ENCODE measurements around the gene PDE3B. TPM values are rescaled to one million over a fixed set of nuclear protein-coding genes. Genes with fewer than 3 reads are reported as not detected.
"Not testable (repeated sequence)": the region's sequence is repeated elsewhere in the genome, so short reads cannot be mapped to it uniquely, and the experiment has no call there.

Gene PDE3B
- total RNA-seq, 1 donor: 0.43 TPM

DNA sequence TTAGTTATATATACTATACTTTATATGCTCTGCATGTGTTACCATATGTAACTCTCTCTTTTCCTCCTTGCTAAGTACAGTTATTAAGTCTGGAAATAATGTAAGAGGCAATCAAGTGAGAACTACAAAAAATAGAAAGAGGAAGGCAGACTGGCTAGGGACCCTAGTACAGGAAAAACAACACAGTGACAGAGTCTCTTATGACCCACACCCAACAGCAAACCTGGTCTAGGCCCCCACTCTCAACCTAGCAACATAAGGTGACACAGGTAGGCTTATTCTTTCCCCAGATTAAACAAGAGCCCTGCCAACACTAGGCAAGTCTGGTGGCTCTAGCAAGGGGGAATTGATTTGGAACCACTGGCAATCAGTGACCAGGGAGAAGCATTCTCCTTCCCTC lies 132.3 kb downstream of the PDE3B start:
- no peak overlapping the region for H3K4me3 ChIP-seq (ENCODE audit: low read depth, low read length)
- TF ChIP-seq, protein P1, sequence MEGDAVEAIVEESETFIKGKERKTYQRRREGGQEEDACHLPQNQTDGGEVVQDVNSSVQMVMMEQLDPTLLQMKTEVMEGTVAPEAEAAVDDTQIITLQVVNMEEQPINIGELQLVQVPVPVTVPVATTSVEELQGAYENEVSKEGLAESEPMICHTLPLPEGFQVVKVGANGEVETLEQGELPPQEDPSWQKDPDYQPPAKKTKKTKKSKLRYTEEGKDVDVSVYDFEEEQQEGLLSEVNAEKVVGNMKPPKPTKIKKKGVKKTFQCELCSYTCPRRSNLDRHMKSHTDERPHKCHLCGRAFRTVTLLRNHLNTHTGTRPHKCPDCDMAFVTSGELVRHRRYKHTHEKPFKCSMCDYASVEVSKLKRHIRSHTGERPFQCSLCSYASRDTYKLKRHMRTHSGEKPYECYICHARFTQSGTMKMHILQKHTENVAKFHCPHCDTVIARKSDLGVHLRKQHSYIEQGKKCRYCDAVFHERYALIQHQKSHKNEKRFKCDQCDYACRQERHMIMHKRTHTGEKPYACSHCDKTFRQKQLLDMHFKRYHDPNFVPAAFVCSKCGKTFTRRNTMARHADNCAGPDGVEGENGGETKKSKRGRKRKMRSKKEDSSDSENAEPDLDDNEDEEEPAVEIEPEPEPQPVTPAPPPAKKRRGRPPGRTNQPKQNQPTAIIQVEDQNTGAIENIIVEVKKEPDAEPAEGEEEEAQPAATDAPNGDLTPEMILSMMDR (IDR thresholded peaks at IDR 0.05; ENCODE audit: insufficient read depth, low read depth, low read length): no peak
- no peak for DNase-seq (ENCODE audit: low read depth)

DNA sequence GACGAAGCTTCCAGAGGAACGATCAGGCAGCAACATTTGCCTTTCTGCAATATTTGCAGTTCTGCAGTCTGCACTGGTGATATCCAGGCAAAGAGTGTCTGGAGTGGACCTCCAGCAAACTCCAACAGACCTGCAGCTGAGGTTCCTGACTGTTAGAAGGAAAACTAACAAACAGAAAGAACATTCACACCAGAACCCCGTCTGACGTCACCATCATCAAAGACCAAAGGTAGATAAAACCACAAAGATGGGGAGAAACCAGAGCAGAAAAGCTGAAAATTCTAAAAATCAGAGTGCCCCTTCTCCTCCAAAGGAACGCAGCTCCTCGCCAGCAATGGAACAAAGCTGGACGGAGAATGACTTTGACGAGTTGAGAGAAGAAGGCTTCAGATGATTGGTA lies 134.9 kb downstream of the PDE3B start:
- not testable (repeated sequence) for DNase-seq (ENCODE audit: low read depth); H3K4me3 ChIP-seq (ENCODE audit: low read depth, low read length)

DNA sequence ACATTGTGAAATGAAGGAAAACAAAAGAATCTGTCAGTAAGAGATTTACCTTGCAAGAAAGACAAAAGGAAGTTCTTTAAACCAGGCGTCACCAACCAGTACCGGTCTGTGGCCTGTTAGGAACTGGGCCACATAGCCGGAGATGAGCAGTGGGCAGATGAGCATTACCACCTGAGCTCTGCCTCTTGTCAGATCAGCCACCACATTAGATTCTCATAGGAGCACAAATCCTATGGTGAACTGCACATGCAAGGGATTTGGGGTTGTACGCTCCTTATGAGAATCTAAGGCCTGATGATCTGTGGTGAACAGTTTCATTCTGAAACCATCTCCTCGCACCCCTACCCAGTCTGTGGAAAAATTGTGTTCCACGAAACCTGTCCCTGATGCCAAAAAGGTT lies 140.2 kb downstream of the PDE3B start:
- no peak overlapping the region for H3K4me3 ChIP-seq (ENCODE audit: low read depth, low read length)
- DNase-seq (ENCODE audit: low read depth): no peak
- TF ChIP-seq, protein P1 (IDR thresholded peaks at IDR 0.05; ENCODE audit: insufficient read depth, low read depth, low read length): no peak

DNA sequence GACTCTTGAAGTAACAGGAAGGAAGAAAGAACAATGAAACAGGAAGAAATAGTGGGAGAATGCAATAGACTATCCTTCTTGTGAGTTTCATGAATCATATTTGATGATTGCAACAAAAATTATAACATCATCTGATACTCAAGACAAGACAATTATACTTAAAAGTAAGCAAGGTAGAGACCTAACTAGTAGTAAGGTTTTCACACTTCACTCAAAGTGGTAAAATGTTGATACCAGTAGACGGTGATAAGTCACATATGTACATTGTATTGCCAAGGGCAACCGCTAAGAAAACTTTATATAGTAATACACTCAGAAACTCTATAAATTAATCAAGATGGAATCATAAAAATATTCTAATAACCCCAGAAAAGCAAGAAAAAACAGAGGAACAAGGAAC lies 140.6 kb downstream of the PDE3B start:
- TF ChIP-seq, protein P1 (IDR thresholded peaks at IDR 0.05; ENCODE audit: insufficient read depth, low read depth, low read length): no peak
- no peak overlapping the region for H3K4me3 ChIP-seq (ENCODE audit: low read depth, low read length)
- DNase-seq (ENCODE audit: low read depth): no peak

DNA sequence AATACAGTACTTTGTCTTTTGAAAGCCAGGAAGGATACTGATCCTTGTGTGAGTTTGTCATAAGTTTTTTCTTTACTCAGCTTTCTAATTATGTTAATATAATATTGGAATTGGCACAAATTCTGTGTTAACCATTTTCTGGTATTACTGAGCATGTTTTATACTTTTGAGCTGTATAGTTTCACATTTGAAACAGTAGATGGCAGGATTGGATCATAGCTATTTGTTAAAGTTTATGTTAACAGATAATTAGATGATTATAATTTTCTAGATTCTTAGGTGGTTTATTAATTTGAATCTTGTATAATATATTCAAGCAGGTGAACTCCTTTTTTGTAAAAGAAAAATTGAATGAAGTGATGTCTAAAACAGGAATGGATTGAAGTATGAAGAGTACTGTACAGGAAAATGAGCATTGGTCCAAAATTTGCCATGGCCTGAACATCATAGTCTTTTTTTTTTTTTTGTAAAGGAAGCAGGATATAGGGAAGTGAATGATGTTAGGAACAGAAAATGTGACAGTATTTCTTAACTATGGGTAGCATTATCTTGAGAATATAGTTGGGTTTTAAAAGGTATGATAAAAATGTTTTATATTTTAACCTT lies 146.4 kb downstream of the PDE3B start:
- TF ChIP-seq, protein P1 (IDR thresholded peaks at IDR 0.05; ENCODE audit: insufficient read depth, low read depth, low read length): peak; percentile 46
- peak; percentile 27 for DNase-seq (ENCODE audit: low read depth)
- no peak overlapping the region for H3K4me3 ChIP-seq (ENCODE audit: low read depth, low read length)

DNA sequence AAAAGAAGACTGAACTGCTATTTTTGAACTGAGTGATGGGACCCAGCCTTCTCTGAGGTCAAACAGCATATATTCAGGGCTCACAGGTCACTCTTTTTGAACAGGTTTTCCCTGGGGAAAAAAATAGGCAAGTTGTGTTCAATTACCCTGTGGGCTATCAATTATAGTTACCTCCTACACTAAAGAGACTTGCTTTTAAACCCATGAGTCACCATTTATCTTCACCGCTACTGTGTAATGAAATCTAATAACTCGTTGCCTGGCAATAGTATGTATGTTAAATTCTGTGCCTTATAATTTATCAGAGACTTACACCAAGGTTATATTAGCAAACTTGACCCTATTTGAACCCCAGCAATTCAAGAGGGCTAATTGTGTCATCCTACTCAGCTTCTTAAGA lies 149.9 kb downstream of the PDE3B start:
- H3K4me3 ChIP-seq (ENCODE audit: low read depth, low read length): no peak overlapping the region
- no peak for DNase-seq (ENCODE audit: low read depth)
- TF ChIP-seq, protein P1 (IDR thresholded peaks at IDR 0.05; ENCODE audit: insufficient read depth, low read depth, low read length): no peak

DNA sequence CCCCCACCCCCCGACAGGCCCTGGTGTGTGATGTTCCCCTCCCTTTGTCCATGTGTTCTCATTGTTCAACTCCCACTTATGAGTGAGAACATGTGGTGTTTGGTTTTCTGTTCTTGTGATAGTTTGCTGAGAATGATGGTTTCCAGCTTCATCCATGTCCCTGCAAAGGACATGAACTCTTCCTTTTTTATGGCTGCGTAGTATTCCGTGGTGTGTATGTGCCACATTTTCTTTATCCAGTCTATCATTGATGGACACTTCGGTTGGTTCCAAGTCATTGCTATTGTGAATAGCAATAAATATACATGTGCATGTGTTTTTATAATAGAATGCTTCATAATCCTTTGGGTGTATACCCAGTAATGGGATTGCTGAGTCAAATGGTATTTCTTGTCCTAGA lies 152.4 kb downstream of the PDE3B start:
- not testable (repeated sequence) for DNase-seq (ENCODE audit: low read depth); H3K4me3 ChIP-seq (ENCODE audit: low read depth, low read length)

DNA sequence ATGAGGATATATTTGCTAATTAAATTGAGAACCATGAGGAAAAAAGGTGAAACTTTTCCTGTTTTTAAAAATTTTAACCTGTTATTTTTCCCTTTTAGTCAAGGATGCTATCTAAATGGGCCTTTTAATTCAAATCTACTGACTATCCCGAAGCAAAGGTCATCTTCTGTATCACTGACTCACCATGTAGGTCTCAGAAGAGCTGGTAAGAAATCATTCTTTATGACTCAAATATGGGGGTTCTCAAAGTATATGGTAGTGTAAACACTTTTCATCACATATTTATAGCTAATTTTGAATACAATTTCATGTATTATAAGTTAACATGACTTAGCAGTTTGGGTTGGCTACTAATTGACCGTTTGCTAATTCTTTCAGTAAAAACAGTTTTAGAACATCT lies 160.2 kb downstream of the PDE3B start:
- DNase-seq (ENCODE audit: low read depth): no peak
- TF ChIP-seq, protein P1 (IDR thresholded peaks at IDR 0.05; ENCODE audit: insufficient read depth, low read depth, low read length): no peak
- no peak overlapping the region for H3K4me3 ChIP-seq (ENCODE audit: low read depth, low read length)

Measured in fibroblast of villous mesenchyme (primary cell).